ENCODE data around the gene CHRDL2. TPM values are rescaled to one million over a fixed set of nuclear protein-coding genes. Genes with fewer than 3 reads are reported as not detected.

Gene CHRDL2
- total RNA-seq, 1 experiment from 2014 or later: not detected

DNA sequence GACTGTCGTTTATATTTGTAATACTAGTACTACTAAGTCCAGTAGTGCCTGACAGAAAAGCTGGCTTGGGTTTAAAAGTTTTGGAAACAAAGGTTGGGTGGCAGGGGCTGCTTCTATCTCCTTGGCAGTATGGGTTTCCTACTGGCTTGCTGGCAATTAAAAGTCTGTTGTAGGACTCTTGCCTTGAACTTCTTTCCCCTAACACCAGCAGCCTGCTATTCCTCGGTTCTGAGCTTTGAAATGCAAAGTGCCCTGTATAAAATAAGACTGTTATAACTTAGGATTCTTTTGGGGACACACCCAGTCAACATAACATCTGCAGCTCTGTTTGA lies 18.7 kb upstream of the CHRDL2 start:
- DNase-seq (ENCODE audit: low read depth): no peak
- in situ Hi-C loops (cut with HindIII; ENCODE audit: low pct_unique_long_range_greater_than_20kb, low sequenced_read_pairs): no loop called here

DNA sequence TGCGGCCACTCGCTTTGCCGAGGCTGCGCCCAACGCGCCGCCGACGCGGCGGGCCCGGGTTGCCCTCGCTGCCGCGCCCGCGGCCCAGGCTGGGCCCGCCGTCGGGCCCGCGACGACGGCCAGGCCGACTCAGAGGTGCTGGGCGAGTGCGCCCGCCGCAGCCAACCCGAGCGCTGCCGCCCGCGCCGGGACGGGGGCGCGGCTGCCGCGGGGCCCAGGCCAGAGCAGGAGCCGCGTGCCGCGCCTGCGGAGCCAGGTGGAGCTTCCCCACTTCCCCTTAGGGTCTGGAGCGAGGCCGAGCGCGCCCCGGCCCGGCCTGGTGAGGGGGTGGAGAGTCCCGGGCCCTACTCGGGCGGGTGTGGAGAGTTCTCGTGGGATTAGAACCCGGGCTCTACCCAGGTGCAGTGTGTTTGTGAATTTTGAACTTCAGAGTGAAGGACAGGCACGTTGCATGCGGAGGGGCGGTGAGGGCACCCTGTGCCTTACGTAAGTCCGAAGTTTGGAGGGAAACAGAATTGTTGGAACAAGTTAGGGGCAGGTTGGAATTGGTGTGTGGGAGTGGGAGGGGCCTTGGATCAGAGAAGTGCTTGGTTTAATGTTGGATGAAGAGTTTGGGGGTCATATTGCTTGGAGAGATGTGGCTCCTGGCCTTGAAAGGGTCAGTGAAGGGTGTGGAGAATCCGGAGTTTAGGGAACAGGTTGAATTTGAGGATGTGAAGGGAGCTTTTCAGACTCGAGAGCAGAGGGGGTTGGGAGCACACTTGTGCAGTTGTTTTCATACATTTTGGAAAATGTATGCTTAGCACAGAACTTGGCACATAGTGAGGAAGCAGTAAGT lies 18.1 kb upstream of the CHRDL2 start:
- DNase-seq (ENCODE audit: low read depth): peak; percentile 53
- in situ Hi-C loops (cut with HindIII; ENCODE audit: low pct_unique_long_range_greater_than_20kb, low sequenced_read_pairs): no loop called here

DNA sequence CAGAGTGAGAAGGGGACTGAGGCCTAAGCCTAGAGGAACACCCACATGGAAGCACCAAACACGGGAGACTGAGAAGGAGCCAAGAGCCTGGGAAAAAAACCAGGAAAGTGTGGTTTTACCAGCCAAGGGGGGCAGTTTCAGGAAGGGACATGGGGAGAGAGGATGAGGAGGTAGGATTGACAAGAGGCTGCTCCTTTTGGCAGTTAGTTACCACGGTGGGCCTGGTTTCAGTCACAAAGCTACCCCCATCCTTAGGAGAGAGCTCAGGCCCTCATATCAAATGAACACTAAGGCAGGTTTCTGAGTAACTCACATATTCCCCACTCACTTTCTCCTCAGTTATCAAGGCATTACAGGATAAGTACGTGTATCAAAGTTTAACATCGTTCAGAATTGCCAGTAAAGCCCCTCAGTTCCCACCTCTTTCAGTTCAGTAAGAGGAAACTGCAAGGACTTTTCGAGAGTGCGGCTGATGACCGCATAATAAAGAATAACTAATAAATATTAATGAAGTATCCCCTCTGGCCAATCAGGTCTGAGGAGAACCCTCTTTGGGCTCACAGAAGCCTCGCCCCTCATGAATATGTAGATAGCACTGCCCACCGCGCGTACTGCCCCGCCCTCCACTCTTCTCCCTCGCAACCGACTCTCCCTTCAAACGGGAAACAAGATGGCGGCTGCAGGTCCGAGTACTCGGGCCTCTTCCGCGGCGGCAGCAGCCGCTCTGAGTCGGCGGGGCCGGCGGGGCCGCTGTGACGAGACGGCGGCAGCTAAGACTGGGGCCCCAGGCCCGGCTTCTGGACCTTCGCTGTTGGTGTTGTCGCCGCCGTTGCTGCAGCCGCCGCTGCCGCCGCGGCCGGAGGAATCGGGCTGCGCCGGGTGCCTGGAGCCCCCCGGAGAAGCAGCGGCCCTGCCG lies 17.2 kb upstream of the CHRDL2 start, which contains the start of gene RNF169:
Gene RNF169, plus strand, starts transcription at position 639 of the 916 bp plus-strand sequence. Its CDS starts 32 bp downstream, at position 671.
- DNase-seq (ENCODE audit: low read depth): peak; percentile 91
- in situ Hi-C loops (cut with HindIII; ENCODE audit: low pct_unique_long_range_greater_than_20kb, low sequenced_read_pairs): no loop called here

DNA sequence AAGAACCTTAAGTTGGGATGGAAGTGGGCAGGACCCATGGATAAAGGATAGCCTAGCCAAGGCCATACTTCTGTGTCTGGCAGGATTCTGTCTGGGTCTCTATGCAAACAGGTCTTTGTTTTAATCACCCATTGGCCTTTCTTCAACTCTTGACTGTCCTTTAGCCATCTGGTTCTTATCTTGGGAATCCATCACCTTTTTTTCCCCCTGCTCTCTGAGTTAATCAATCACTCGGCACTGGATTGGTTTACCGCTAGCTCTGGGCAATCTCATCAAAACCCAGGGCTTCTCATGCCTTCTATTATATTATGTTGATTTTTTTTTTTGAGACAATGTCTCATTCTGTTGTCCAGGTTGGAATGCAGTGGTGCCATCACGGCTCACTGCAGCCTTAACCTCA lies 15.6 kb upstream of the CHRDL2 start:
- no peak for DNase-seq (ENCODE audit: low read depth)
- in situ Hi-C loops (cut with HindIII; ENCODE audit: low pct_unique_long_range_greater_than_20kb, low sequenced_read_pairs): no loop called here

DNA sequence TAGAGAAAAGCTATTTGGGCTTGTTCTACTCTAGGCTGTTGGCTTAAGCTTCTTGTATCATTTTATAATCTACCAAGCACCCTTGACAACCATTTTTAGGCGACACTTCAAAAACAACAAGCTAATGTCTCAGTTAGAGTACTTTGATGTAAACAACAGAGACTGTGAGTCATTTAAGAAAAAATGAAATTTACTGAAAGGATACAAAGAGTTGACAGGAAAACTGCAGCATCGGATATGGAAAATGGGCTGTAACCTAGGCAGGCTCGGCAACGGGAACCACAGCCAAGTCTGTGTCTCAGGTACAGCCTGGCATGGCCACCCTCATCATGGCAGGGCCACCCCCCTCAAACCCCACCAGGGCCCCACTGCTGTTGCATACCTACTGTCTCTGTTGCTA lies 13.1 kb upstream of the CHRDL2 start:
- no peak for DNase-seq (ENCODE audit: low read depth)
- in situ Hi-C loops (cut with HindIII; ENCODE audit: low pct_unique_long_range_greater_than_20kb, low sequenced_read_pairs): no loop called here

DNA sequence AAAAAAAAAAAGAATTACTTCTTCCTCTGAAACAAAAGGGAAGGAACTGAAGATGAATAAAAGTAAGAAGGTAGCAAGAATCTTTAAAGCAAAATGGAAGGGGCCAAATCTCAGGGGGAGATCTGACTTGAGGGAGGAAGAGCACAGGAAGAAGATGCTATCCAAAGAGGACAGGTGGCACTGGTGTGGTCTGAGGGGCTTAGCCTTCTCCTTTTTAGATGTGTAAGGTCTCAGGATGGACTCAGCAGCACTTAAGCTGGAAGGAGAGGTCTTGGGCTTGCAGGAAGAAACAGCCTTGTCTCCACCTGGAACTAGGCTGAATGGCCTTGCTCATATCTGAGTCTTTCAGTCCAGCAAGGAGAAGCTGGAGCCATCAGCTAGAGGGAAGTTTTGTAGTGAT lies 12.4 kb upstream of the CHRDL2 start:
- no peak for DNase-seq (ENCODE audit: low read depth)
- in situ Hi-C loops (cut with HindIII; ENCODE audit: low pct_unique_long_range_greater_than_20kb, low sequenced_read_pairs): no loop called here

DNA sequence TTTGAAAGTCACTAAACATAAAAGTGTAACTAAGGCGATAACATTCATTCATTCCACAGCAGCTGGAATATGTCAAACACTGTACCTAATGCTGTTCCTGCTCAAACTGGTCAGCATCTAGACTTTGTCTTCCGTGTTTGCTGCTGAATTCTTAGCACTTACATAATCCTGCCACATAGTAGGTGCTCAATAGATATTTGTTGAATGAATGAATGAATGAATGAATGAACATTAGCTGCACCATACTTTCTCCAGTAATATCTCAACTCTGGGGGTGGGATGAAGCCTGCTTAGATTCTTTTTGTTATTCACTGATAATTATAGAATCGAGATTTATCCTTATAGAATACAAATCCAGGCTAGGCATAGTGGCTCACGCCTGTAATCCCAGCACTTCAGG lies 10.8 kb upstream of the CHRDL2 start:
- in situ Hi-C loops (cut with HindIII; ENCODE audit: low pct_unique_long_range_greater_than_20kb, low sequenced_read_pairs): no loop called here
- no peak for DNase-seq (ENCODE audit: low read depth)

DNA sequence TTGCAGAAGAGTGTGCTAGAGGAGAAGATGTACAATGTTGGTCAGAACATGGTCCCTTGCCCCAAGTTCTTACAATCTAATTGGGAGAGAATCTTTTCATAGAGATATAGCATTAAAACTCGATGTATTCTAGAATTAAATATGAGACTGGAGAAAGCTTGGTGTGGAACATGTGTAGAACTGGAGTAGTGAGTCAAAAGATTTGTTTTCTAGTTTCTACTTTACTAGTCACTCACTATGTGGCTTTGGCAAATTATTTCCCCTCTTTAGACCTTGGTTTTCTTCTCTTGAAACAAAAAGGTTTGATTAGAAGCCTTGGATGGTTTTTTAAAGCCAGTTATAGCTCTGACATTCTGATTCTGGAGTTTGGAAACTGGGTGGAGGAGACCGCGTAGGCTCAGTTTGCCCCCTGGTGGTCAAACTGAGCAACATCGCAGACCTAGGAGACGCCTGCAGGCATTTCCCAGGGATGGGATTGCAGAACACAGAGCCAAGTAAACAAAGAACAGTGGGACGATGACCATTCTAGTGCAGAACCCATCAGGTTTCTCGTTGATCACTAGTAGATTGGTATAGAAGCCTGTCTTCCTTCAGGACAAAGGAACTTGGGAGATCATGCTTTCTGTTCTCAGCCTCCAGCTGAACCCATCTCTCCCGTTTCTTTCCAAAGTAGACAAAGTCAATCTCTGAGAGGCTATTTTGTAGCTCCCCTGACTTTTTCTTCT lies 8.5 kb upstream of the CHRDL2 start:
- in situ Hi-C loops (cut with HindIII; ENCODE audit: low pct_unique_long_range_greater_than_20kb, low sequenced_read_pairs): no loop called here
- peak; percentile 35 for DNase-seq (ENCODE audit: low read depth)

DNA sequence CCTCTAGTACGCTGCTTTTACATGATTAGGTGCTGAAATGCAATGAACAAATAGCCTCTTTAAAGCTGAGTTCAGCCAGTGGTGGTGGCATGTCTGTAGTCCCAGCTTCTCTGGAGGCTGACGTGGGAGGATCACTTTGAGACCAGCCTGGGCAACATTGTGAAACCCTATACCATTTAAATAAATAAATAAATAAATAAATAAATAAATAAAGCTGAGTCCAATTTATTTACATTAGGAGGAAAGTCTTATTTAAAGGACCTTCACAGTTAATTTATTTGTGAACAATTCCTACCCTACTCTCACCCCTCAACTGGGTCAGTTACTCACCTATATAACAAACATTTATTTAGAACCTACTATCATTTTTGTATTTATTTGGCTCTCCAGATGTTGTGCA lies 4.8 kb upstream of the CHRDL2 start:
- in situ Hi-C loops (cut with HindIII; ENCODE audit: low pct_unique_long_range_greater_than_20kb, low sequenced_read_pairs): no loop called here
- no peak for DNase-seq (ENCODE audit: low read depth)

DNA sequence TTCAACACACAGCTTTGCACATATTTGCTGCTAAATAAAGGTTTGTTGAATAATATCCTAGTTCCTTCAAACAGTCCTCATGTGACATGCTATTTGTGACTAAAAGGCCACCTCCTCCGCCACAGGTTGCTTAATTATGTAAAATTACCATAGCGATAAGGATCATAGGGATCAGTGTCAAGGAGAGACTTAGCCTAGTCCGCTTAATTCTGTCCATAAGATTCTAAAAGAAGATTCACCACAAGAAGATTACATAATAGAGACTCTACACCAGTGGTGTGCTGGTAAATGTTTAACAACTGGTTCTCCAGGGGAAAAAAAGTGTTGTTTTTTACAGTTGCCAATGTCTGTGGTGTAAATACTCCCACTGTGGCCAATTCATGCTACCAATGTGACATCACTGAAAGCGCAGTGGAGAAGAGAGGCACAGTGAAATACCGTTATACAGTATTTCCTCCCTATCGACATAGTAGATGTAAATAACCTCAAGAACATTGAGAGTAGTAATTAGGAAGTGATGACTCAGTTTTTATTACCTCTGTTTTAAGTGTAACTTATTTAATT lies 4.2 kb upstream of the CHRDL2 start:
- in situ Hi-C loops (cut with HindIII; ENCODE audit: low pct_unique_long_range_greater_than_20kb, low sequenced_read_pairs): no loop called here

DNA sequence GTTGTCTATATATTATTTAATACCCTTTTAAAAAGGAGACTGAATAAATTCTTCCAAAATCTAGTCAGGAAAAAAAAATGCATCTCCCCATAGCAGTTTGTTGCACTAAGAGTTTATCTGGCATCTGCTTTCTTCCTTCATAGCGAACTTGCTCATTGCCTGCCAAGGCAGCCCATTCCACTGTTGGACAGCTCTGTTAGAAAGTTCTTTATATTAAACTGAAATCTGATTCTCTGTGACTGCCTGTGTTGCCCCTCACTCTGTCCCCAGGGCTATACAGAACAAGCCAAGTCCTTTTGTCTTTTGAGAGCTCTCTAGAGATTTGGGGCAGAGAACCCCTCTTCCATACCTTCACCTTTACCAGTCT lies 3.3 kb upstream of the CHRDL2 start:
- in situ Hi-C loops (cut with HindIII; ENCODE audit: low pct_unique_long_range_greater_than_20kb, low sequenced_read_pairs): no loop called here
- no peak for DNase-seq (ENCODE audit: low read depth)

More for the DNA sequence above, 4.2 kb upstream of the CHRDL2 start:
- no peak for DNase-seq (ENCODE audit: low read depth)

DNA sequence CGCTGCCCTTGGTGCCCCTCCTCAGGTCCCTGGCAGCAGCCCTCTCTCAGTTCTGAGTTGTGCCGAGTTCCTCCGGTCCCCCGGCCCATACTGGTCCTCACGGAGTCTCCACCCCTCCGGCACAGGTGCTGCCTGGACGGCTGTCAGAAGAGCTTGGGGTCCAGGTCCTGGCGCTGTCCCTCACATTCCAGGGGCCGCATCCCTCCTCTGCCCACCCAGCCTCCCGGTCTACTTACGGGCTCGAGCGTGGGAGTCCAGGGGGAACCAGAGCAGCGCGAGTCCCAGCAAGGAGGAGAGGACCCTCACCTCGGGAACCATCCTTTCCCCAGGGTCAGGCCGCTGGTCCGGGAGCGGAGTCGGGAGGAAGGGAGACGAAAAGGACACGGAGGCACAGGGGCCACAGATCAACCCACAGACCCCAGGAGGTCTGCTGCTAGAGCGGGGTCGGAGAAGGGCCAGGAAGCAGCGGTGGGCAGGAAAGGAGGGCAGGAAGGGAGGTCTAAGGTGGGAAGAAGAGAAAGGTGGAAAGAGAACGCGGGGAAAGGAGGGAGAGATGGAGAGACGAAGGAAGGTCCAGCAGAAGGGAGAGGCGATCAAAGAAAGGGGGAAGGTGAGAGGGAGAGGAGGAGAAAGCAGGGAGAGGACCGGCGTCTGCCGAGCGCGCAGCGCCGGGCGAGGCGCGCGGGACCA lies 510 bp downstream of the CHRDL2 start:
- in situ Hi-C loops (cut with HindIII; ENCODE audit: low pct_unique_long_range_greater_than_20kb, low sequenced_read_pairs): no loop called here
- DNase-seq (ENCODE audit: low read depth): no peak

DNA sequence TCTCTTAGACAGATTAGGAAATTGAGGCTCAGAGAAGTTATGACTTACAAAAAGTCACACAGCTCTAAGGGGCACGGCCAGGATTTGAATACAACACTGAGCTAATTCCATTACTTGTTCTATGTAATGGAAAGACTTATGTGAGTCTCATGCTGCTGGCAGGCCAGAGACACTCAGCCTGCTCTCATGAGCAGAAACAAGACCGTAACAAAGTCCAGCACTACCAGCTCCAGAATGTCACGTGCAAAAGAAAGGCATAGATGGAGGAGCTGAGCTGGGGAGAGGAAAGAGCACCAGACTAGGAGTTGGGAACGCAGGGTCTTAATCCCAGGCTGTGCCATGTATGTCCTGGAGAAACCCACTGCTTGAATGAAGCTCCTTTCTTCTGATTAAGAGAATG lies 1.8 kb downstream of the CHRDL2 start:
- in situ Hi-C loops (cut with HindIII; ENCODE audit: low pct_unique_long_range_greater_than_20kb, low sequenced_read_pairs): no loop called here
- no peak for DNase-seq (ENCODE audit: low read depth)

DNA sequence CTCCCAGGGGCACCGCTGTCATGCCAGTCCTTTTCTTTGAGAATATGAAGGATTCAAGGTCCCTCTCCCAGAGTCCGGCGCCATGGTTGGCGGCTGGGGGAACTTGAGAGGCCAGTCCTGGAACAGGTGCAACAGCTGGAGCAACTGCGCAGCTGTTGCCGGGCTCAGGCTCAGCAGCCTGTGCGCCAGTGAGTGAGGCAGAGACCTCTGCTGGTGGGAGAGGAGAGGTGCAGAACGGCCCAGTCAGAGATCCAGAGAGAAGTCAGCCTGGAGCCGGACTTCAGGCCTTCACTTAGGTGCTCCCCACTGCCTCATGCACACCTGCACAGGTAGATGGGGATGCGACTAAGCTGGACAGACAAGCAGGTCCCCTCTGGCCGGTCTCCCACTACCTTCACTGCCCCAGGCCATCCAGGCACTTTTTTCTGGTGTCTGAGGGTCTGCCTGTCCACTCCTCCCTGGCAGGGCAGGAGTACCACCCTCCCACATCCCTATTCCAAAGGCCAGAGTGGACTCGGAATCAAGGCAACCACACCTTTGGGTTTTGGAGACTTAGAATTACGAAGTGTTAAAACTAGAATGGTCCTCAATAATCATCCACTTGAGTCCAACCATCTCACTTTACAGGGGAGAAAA lies 4.6 kb downstream of the CHRDL2 start:
- in situ Hi-C loops (cut with HindIII; ENCODE audit: low pct_unique_long_range_greater_than_20kb, low sequenced_read_pairs): no loop called here
- DNase-seq (ENCODE audit: low read depth): peak; percentile 26

DNA sequence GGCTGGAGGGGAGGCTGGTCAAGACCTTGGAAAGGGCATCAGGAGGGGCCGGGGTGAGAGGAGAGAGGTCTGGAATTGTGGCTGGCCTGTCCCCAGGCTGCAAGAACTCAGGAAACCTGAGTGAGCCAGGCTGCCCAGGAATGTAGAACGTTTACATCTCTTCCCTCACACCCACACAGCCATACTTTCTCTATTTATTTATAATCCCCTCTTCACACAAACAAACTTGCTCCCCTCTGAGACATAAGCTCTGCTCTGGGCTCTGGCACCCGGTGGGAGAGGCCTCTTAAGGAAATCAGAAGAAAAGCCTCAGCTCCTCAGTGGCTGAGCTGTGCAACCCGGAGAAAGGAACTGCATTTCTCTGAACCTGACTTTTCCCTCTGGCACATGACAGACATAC lies 5.5 kb downstream of the CHRDL2 start:
- in situ Hi-C loops (cut with HindIII; ENCODE audit: low pct_unique_long_range_greater_than_20kb, low sequenced_read_pairs): no loop called here
- DNase-seq (ENCODE audit: low read depth): no peak

DNA sequence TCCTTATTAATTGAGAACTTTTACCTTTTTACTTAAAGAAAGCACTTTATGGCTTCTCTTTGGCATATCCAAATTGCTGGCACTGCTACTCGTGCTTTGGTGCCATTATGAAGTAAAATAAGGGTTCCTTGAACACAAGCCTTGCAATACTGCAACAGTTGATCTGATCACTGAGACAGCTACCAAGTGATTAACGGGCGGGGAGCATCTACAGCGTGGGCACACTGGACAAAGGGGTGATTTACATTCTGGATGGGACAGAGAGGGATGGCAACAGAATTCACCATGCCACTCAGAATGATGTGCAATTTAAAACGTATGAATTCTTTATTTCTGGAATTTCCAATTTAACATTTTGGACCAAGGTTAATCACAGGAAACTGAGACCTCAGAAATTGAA lies 7.7 kb downstream of the CHRDL2 start:
- in situ Hi-C loops (cut with HindIII; ENCODE audit: low pct_unique_long_range_greater_than_20kb, low sequenced_read_pairs): no loop called here
- no peak for DNase-seq (ENCODE audit: low read depth)

DNA sequence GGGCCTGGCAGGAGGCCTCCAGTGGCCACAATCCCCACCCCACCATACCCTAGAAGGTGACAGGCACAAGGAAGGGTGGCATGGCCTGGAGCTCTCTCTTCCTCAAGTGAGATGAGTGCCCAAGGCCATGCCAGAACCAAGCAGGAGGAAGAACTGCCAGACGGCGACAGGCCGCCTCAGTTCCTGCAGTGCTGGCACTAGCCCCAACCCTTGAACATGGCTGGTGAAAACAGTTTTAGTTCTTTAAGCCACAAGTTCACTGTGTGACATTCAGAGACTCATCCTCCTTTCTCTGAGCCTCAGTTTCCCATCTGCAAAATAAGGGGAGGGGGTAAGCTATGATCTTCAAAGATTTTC lies 9.8 kb downstream of the CHRDL2 start:
- in situ Hi-C loops (cut with HindIII; ENCODE audit: low pct_unique_long_range_greater_than_20kb, low sequenced_read_pairs): no loop called here
- DNase-seq (ENCODE audit: low read depth): no peak
